Activated naive CD4-positive, alpha-beta T cell treated with anti-CD3 and anti-CD28 coated beads, Interleukin-2, amount 50 U/mL, for 24 hours (primary cell): ENCODE measurements around the gene IKBIP.
A peak's percentile ranks its signal among the peaks of the same experiment; 100 is the strongest.
"Not testable (repeated sequence)": the region's sequence is repeated elsewhere in the genome, so short reads cannot be mapped to it uniquely, and the experiment has no call there.

Source experiments
- H3K27ac Mint-ChIP-seq: one replicate; pipeline ENCODE4 v1.8.0; 2021; ENCODE audit warnings: mild to moderate bottlenecking, mixed read lengths
- H3K27me3 Mint-ChIP-seq: one replicate; pipeline ENCODE4 v1.8.0; 2021; ENCODE audit warnings: mixed read lengths
- H3K36me3 Mint-ChIP-seq: one replicate; pipeline ENCODE4 v1.8.0; 2021; ENCODE audit warnings: mixed read lengths
- H3K4me1 Mint-ChIP-seq: one replicate; pipeline ENCODE4 v1.8.0; 2021; ENCODE audit warnings: mixed read lengths
- H3K4me3 Mint-ChIP-seq: one replicate; pipeline ENCODE4 v1.8.0; 2021; ENCODE audit warnings: mild to moderate bottlenecking, mixed read lengths
- H3K9me3 Mint-ChIP-seq: one replicate; pipeline ENCODE4 v1.8.0; 2021; ENCODE audit warnings: mixed read lengths

Gene IKBIP

DNA sequence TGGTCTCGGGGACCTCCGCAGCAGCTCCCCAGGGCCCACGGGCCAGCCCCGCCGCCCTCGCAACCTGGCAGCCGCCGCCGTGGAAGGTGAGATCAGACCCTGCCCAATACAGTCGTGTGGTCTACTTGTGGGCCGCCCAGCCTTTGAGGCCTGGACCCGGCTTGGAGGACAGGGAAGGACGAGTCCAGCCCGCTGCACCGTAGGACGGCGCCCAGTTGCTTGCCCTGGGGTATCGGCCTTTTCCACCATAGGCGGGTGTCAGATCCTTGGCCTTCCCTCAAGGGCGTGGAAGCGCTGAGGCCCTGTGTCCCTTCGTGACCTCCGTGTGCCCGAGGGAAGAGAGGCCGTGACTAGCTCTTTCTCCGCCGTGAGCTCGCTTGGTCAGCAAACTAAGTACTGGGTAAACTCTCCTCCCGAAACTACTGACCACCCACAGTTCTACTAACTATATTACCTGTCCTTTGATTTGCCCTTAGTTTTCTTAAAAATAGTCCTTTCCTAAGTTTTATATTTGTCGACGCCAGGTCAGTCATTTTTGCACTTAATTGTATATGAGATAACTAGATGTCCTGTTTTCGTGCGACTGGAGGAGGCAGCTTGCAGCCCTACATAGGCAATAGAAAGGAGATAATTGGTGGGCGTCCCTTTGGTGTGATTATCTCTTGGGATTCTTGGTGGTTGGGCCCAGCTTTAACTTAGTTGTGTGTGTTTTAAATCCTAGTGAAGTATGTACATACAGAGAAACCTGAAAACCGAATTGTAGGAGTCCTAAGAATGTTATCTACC, 50.3 kb downstream of the IKBIP start:
- H3K36me3 Mint-ChIP-seq, result peaks cover 13% of the 10 kb centered on the region
- H3K4me1 Mint-ChIP-seq, result peaks cover 37% of the 10 kb centered on the region
- H3K9me3 Mint-ChIP-seq, result no peaks in the 10 kb centered on the region
- H3K4me3 Mint-ChIP-seq, result peak overlapping the region; percentile 99
- no peaks in the 10 kb centered on the region for H3K27me3 Mint-ChIP-seq
- H3K27ac Mint-ChIP-seq, result peak overlapping the region; percentile 98

DNA sequence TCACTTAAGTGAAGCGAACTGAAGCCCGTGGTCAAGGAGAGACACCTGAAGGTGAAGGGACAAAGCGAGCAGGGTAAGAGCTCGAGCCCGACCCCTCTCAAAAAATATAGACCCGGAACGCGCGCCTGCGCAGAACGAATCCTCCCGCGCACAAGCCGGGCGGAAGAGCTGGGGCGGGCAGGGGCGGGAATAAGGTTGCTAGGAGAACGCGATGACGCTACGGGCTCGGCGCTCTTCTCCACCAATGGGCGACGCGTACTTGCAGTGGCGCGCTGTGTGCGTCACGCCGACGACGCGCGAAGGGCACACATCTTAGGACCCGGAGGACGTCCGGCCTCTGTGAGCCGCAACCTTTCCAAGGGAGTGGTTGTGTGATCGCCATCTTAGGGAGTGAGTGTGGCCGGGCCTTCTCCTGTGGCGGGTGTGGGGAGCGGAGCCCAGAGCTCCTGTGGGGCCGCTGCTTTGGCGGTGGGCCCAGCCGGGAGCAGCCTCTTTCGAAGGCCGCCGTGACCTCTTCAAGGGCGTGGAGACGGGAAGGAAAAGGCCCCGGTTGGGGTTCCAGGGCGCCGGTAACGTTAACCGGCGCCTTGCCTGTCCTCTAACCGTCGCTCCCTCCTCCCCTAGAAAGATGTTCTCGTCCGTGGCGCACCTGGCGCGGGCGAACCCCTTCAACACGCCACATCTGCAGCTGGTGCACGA, 51.1 kb downstream of the IKBIP start, which contains the start of gene SLC25A3:
Gene SLC25A3, plus strand, starts transcription at position 336 of the 699 bp plus-strand sequence. Its CDS starts 293 bp downstream, at position 629.
- H3K4me1 Mint-ChIP-seq, result peaks cover 36% of the 10 kb centered on the region

DNA sequence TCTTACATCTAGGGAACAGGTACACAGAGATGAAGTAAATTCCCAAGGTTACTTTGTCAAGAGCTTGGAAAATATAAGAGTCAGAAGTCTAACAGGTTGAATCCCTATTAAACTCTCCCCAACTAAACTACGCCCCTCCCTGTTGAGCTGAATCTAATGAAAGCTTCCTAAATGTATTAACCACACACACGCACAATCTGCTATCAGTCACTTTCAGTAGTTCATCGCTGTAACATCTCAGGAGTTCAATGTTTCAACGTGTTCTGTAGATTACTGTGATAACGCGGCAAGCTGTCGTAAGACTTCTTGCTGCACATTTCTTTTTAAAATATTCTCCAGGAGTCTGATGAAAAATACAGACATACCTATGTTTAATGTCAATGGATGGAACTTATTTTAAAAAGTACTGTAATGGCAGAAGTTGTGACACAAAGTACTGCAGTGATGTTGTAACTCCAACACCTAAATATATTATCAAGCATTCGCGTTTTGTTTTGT, 51.7 kb downstream of the IKBIP start:
- peak overlapping the region; percentile 98 for H3K27ac Mint-ChIP-seq
- H3K4me1 Mint-ChIP-seq, result peaks cover 32% of the 10 kb centered on the region
- peak overlapping the region; percentile 99 for H3K4me3 Mint-ChIP-seq
- H3K27me3 Mint-ChIP-seq, result no peaks in the 10 kb centered on the region
- H3K9me3 Mint-ChIP-seq, result no peaks in the 10 kb centered on the region
- H3K36me3 Mint-ChIP-seq, result peaks cover 13% of the 10 kb centered on the region

More for the DNA sequence above, 51.1 kb downstream of the IKBIP start, which contains the start of gene SLC25A3:
- H3K4me3 Mint-ChIP-seq, result peak within 1 kb of the TSS; percentile 99
- no peaks in the 10 kb centered on the region for H3K9me3 Mint-ChIP-seq
- no peaks in the 10 kb centered on the region for H3K27me3 Mint-ChIP-seq
- H3K36me3 Mint-ChIP-seq, result peaks cover 13% of the 10 kb centered on the region
- H3K27ac Mint-ChIP-seq, result peak within 1 kb of the TSS; percentile 98

DNA sequence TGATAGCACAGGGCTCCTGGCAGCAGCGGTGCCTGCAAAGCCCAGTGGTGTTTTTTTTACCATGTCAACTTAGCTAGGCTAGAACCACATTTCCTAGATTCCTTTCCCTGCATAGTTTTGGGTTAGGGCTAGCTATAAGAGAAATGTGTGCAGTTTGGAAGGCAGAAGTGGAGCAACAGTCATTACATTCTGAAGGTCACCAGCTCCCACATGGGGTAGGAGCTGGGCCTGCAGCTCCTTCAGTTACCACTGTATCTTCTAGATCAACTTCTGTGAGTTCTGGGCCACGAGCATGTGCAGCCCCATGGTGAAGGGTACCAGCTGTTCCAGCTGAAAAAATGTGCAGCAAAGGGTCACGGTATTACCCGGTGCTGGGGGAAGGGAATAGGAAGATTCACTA, 53.4 kb downstream of the IKBIP start:
- H3K4me1 Mint-ChIP-seq, result peaks cover 21% of the 10 kb centered on the region
- H3K27ac Mint-ChIP-seq, result peak overlapping the region; percentile 38
- peak overlapping the region; percentile 40 for H3K4me3 Mint-ChIP-seq
- H3K27me3 Mint-ChIP-seq, result no peaks in the 10 kb centered on the region
- H3K36me3 Mint-ChIP-seq, result peaks cover 11% of the 10 kb centered on the region
- no peaks in the 10 kb centered on the region for H3K9me3 Mint-ChIP-seq

DNA sequence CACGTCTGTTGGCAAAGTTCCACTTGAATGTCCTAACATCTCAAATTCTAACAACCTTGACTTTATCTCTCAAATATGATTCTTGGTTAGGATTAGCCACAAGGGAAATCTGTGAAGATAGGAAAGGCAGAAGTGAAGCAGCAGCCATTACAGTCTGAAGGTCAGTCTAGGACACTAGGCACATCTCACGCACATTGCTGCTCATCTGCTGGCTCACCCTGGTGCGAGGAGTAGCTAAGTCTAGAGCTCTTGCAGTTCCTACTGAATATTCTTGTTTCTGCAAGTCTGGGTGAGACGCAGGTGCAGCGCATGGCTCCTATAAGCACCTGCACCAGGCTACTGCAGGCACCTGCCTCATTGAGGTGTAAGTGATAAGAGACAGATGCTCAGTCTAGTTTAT, 57.5 kb downstream of the IKBIP start:
- no peak overlapping the region for H3K27ac Mint-ChIP-seq
- H3K4me1 Mint-ChIP-seq, result peaks cover 3% of the 10 kb centered on the region
- no peaks in the 10 kb centered on the region for H3K36me3 Mint-ChIP-seq
- no peaks in the 10 kb centered on the region for H3K27me3 Mint-ChIP-seq
- no peak overlapping the region for H3K4me3 Mint-ChIP-seq
- no peaks in the 10 kb centered on the region for H3K9me3 Mint-ChIP-seq

DNA sequence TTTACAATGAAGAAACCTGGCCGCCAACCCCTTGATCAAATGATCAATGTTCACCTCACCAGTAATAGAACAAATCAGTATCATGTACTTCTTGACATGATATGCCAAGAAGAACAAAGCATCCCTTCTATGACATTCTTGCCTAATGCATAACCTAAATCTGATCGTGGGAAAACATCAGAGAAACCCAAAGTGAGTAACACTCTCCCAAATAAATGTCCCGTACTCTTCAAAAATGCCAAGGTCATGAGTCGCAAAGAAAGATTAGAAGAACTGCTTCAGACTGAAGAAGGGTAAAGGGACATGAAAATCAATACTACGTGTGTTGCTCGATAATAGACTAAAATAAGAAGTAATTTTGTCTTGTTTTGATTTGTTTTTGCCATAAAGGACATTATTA, 62.5 kb downstream of the IKBIP start:
- H3K9me3 Mint-ChIP-seq, result no peaks in the 10 kb centered on the region
- no peak overlapping the region for H3K4me3 Mint-ChIP-seq
- H3K27me3 Mint-ChIP-seq, result no peaks in the 10 kb centered on the region
- H3K27ac Mint-ChIP-seq, result no peak overlapping the region
- H3K4me1 Mint-ChIP-seq, result no peaks in the 10 kb centered on the region
- H3K36me3 Mint-ChIP-seq, result no peaks in the 10 kb centered on the region

DNA sequence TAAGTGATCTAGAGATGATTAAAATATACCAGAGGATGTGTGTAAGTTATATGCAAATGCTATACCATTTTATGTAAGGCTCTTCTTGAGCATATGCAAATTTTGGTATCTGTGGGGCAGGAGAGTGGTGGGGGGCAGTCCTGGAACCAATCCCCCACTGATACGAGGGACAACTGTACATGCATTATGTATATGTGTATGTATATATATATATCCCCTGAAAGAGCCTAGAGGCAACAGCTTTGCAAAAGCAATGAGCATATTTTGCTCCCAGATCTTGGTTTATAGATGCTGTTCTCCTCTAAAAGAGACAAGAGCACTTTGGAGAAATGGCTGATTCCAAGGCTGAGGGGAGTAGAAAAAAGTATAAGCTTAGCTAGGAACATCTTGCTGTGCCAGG, 63.5 kb downstream of the IKBIP start:
- Mint-ChIP-seq H3K4me3 (no peak overlapping the region), H3K4me1 (no peaks in the 10 kb centered on the region), H3K27ac (no peak overlapping the region), H3K9me3 (no peaks in the 10 kb centered on the region), H3K36me3 (no peaks in the 10 kb centered on the region), H3K27me3 (no peaks in the 10 kb centered on the region)

DNA sequence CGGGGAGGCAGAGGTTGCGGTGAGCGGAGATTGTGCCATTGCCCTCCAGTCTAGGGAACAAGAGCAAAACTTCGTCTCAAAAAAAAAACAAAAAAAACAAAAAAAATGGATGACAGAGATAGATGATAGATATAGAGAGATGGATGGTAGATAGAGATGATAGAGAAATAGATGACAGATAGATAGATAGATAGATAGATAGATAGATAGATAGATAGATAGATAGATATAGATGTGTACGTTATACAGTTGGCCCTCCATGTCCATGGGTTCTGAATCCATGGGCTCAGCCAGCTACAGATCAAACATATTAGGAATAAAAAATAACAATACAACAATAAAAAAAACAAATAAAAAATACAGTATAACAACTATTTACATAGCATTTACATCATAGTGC, 63.9 kb downstream of the IKBIP start:
- Mint-ChIP-seq H3K4me1 (no peaks in the 10 kb centered on the region), H3K27ac (no peak overlapping the region), H3K9me3 (no peaks in the 10 kb centered on the region), H3K27me3 (no peaks in the 10 kb centered on the region), H3K4me3 (no peak overlapping the region), H3K36me3 (no peaks in the 10 kb centered on the region)

DNA sequence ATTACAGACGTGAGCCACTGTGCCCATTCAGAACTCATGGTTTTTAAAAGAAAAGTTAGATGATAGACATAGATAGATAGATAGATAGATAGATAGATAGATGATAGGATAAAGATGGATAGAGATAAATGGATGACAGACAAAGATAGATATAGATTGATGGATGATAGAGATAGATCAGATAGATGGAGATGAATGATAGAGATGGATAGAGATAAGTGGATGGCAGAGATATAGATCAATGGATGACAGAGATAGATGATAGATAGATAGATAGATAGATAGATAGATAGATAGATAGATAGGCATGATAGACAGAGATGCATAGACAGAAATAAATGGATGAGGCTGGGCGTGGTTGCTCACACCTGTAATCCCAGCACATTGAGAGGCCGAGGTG, 64.8 kb downstream of the IKBIP start:
- H3K36me3 Mint-ChIP-seq, result no peaks in the 10 kb centered on the region
- no peaks in the 10 kb centered on the region for H3K9me3 Mint-ChIP-seq
- no peaks in the 10 kb centered on the region for H3K4me1 Mint-ChIP-seq
- no peak overlapping the region for H3K4me3 Mint-ChIP-seq
- H3K27ac Mint-ChIP-seq, result no peak overlapping the region
- H3K27me3 Mint-ChIP-seq, result no peaks in the 10 kb centered on the region

DNA sequence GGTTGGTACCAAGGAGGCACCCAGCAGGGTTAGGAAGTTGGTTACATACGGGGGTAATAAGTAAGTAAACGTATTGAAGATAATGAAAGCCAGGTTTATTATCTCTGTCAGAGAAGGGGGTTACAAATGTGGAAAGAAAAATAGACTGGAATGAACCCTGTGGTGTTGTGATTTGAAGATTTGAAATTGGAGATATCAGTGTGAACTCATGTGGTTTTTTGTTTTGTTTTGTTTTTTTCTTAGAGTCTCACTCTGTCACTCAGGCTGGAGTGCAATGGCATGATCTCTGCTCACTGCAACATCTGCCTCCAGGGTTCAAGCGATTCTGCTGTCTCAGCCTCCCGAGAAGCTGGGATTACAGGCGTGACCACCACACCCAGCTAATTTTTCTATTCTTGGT, 65.2 kb downstream of the IKBIP start:
- Mint-ChIP-seq H3K27me3 (no peaks in the 10 kb centered on the region), H3K27ac (no peak overlapping the region), H3K36me3 (no peaks in the 10 kb centered on the region), H3K4me1 (no peaks in the 10 kb centered on the region), H3K9me3 (no peaks in the 10 kb centered on the region), H3K4me3 (no peak overlapping the region)

DNA sequence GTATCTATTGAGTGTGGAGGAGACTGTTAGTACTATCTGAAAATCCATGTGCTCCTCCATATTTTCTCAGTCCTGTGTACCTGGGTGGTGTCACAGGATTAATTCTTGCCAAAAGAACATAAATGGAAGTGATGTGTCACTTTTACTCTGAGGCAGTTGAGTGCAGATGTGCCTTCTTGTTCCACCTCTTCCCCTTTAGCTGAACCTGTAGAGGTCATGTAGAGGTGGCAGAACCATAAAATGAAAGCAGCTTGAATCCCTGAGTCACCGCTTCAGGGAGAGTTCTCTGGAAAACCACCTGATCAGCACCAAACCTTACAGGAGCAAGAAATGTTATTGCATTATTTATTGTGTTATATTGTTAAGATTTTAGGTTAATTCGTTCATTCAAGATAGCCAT, 65.8 kb downstream of the IKBIP start:
- H3K4me1 Mint-ChIP-seq, result no peaks in the 10 kb centered on the region
- no peaks in the 10 kb centered on the region for H3K27me3 Mint-ChIP-seq
- H3K9me3 Mint-ChIP-seq, result no peaks in the 10 kb centered on the region
- H3K4me3 Mint-ChIP-seq, result no peak overlapping the region
- no peak overlapping the region for H3K27ac Mint-ChIP-seq
- H3K36me3 Mint-ChIP-seq, result no peaks in the 10 kb centered on the region

DNA sequence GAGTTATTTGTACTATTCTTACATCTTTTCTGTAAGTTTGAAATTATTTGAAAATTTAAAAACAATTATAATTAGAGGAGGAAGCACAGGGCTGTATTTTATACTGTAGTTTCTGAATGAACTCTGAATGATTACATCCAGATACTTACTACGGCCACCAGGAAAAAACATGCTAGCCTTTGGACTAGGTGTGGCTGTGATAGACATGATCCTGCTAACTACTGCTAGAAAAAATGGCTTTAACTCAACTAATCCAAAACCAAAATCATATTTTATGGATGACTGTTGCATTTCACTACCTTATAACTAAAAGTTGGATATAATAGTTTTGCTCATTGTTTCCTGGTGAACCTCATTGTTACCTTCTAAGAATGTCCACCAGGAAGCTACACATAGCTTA, 66.2 kb downstream of the IKBIP start:
- no peak overlapping the region for H3K27ac Mint-ChIP-seq

DNA sequence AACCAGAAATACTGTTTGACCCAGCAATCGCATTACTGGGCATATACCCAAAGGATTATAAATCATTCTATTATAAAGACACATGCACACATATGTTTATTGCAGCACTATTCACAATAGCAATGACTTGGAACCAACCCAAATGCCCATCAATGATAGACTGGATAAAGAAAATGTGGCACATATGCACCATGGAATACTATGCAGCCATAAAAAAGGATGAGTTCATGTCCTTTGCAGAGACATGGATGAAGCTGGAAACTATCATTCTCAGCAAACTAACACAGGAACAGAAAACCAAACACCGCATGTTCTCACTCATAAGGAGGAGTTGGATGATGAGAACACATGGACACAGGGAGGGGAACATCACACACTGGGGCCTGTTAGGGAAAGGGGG, 67.8 kb downstream of the IKBIP start:
- H3K4me1 Mint-ChIP-seq, H3K27ac Mint-ChIP-seq, H3K27me3 Mint-ChIP-seq: not testable (repeated sequence)

More for the DNA sequence above, 66.2 kb downstream of the IKBIP start:
- no peaks in the 10 kb centered on the region for H3K4me1 Mint-ChIP-seq
- no peaks in the 10 kb centered on the region for H3K36me3 Mint-ChIP-seq
- H3K9me3 Mint-ChIP-seq, result no peaks in the 10 kb centered on the region
- no peaks in the 10 kb centered on the region for H3K27me3 Mint-ChIP-seq
- H3K4me3 Mint-ChIP-seq, result no peak overlapping the region

DNA sequence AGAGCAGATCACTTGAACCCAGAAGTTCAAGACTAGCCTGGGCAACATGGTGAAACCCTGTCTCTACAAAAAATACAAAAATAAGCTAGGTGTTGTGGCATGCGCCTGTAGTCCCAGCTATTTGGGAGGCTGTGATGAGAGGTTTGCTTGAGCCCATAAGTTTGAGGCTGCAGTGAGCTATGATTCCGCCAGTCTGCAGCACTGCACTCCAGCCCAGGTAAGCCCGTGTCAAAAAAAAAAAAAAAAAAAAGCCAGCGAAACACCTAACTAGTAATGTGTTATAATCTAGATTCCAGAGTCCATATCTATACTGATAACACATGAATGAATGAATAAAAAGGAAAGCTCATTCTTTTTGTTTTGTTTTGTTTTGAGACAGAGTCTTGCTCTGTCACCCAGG, 69.6 kb downstream of the IKBIP start:
- H3K4me1 Mint-ChIP-seq, result no peaks in the 10 kb centered on the region

More for the DNA sequence above, 67.8 kb downstream of the IKBIP start:
- H3K9me3 Mint-ChIP-seq, H3K36me3 Mint-ChIP-seq, H3K4me3 Mint-ChIP-seq: not testable (repeated sequence)

More for the DNA sequence above, 69.6 kb downstream of the IKBIP start:
- H3K27ac Mint-ChIP-seq, result no peak overlapping the region
- H3K9me3 Mint-ChIP-seq, result no peaks in the 10 kb centered on the region
- no peak overlapping the region for H3K4me3 Mint-ChIP-seq
- H3K27me3 Mint-ChIP-seq, result no peaks in the 10 kb centered on the region
- no peaks in the 10 kb centered on the region for H3K36me3 Mint-ChIP-seq
